ENCODE data around the gene ATP11B.

DNA sequence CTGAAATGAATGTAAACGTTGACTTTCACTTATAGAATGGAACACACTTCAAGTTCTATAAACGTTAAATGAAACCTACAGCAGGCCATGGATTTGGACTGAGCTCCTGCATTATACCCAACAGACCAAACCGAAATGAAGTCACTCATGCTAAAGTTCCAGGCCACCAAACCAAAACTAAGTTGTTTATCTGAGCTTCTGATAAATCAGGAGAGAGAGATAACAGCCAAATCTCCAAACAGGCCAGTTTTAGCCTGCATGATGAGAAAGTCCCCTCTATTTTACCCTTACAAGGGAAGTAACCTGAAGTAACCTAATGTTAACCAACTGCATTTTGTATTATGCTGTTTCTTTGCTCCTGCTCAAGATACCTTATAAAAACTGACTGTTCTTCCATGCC lies 142.5 kb downstream of the ATP11B start:
- TF ChIP-seq, protein P1, sequence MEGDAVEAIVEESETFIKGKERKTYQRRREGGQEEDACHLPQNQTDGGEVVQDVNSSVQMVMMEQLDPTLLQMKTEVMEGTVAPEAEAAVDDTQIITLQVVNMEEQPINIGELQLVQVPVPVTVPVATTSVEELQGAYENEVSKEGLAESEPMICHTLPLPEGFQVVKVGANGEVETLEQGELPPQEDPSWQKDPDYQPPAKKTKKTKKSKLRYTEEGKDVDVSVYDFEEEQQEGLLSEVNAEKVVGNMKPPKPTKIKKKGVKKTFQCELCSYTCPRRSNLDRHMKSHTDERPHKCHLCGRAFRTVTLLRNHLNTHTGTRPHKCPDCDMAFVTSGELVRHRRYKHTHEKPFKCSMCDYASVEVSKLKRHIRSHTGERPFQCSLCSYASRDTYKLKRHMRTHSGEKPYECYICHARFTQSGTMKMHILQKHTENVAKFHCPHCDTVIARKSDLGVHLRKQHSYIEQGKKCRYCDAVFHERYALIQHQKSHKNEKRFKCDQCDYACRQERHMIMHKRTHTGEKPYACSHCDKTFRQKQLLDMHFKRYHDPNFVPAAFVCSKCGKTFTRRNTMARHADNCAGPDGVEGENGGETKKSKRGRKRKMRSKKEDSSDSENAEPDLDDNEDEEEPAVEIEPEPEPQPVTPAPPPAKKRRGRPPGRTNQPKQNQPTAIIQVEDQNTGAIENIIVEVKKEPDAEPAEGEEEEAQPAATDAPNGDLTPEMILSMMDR (IDR thresholded peaks at IDR 0.05; ENCODE audit: insufficient read depth, low read depth, low read length), result no peak
- TF ChIP-seq EZH2 (IDR thresholded peaks at IDR 0.05; ENCODE audit: insufficient read depth, low read length), result no peak
